Trophoblast cell (in vitro differentiated cells and primary cell): Measurements from ENCODE around the gene C1orf198.

Source experiments
- DNase-seq, 2 donors: peaks; one replicate each; pipeline ENCODE4 v3.0.0-alpha.2; 2016
- H2AFZ ChIP-seq: 2 replicates; pipeline ENCODE4 v1.6.1; 2013; ENCODE audit warnings: low read length, moderate library complexity, mild to moderate bottlenecking; ENCODE audit not compliant: insufficient read depth, poor library complexity
- H2AK5ac ChIP-seq: 2 replicates; pipeline ENCODE4 v1.6.1; 2013; ENCODE audit warnings: mild to moderate bottlenecking, low read length
- H2BK120ac ChIP-seq: 2 replicates; pipeline ENCODE4 v1.6.1; 2013; ENCODE audit warnings: low read length, mild to moderate bottlenecking, moderate library complexity; ENCODE audit not compliant: insufficient read depth, poor library complexity
- H2BK12ac ChIP-seq: 2 replicates; pipeline ENCODE4 v1.6.1; 2013; ENCODE audit warnings: mild to moderate bottlenecking, low read length, moderate library complexity
- H2BK5ac ChIP-seq: 2 replicates; pipeline ENCODE4 v1.6.1; 2013; ENCODE audit warnings: low read length, low read depth, moderate library complexity, mild to moderate bottlenecking; ENCODE audit not compliant: poor library complexity
- H3K14ac ChIP-seq: 2 replicates; pipeline ENCODE4 v1.6.1; 2013; ENCODE audit warnings: mild to moderate bottlenecking, low read length
- H3K18ac ChIP-seq: 2 replicates; pipeline ENCODE4 v1.6.1; 2013; ENCODE audit warnings: mild to moderate bottlenecking, low read length
- H3K23ac ChIP-seq: 2 replicates; pipeline ENCODE4 v1.6.1; 2013; ENCODE audit warnings: low read length
- H3K27ac ChIP-seq: 2 replicates; pipeline ENCODE4 v1.5.1; 2013; ENCODE audit warnings: low read depth, mild to moderate bottlenecking, inconsistent platforms, low read length, moderate library complexity
- H3K27me3 ChIP-seq: 2 replicates; pipeline ENCODE4 v1.6.1; 2013; ENCODE audit warnings: inconsistent platforms, mild to moderate bottlenecking, low read length, moderate library complexity; ENCODE audit not compliant: insufficient read depth
- H3K36me3 ChIP-seq, 2 experiments: 1 replicate in 1 of 2; 2 replicates in 1 of 2; pipeline ENCODE4 v1.6.1; 2013; ENCODE audit warnings: low read length in 2 of 2, mild to moderate bottlenecking in 2 of 2, moderate library complexity in 1 of 2; ENCODE audit not compliant: insufficient read depth in 2 of 2, control insufficient read depth in 1 of 2
- H3K4ac ChIP-seq: 2 replicates; pipeline ENCODE4 v1.6.1; 2013; ENCODE audit warnings: low read depth, mild to moderate bottlenecking, low read length, moderate library complexity
- H3K4me1 ChIP-seq, 2 experiments: 1 replicate in 1 of 2; 2 replicates in 1 of 2; pipeline ENCODE4 v1.6.1; 2013; ENCODE audit warnings: low read length in 2 of 2, mild to moderate bottlenecking in 2 of 2, moderate library complexity in 1 of 2; ENCODE audit not compliant: insufficient read depth in 2 of 2, control insufficient read depth in 1 of 2
- H3K4me2 ChIP-seq: 2 replicates; pipeline ENCODE4 v1.6.1; 2013; ENCODE audit warnings: inconsistent platforms, mild to moderate bottlenecking, low read length, moderate library complexity
- H3K4me3 ChIP-seq: 2 replicates; pipeline ENCODE4 v1.5.1; 2013; ENCODE audit warnings: mild to moderate bottlenecking, low read depth, low read length, inconsistent platforms
- H3K79me1 ChIP-seq: one replicate; pipeline ENCODE4 v1.6.1; 2013; ENCODE audit warnings: low read length
- H3K79me2 ChIP-seq: 2 replicates; pipeline ENCODE4 v1.6.1; 2013; ENCODE audit warnings: low read length, mild to moderate bottlenecking; ENCODE audit not compliant: control insufficient read depth, insufficient read depth, poor library complexity
- H3K9ac ChIP-seq: 2 replicates; pipeline ENCODE4 v1.6.1; 2013; ENCODE audit warnings: mild to moderate bottlenecking, low read length
- H3K9me3 ChIP-seq: 2 replicates; pipeline ENCODE4 v1.6.1; 2013; ENCODE audit warnings: low read depth, mild to moderate bottlenecking, control low read depth, inconsistent platforms, low read length; ENCODE audit not compliant: insufficient read depth
- H4K12ac ChIP-seq: 2 replicates; pipeline ENCODE4 v1.6.1; 2013; ENCODE audit warnings: low read depth, mild to moderate bottlenecking, low read length, moderate library complexity
- H4K8ac ChIP-seq: 2 replicates; pipeline ENCODE4 v1.6.1; 2013; ENCODE audit warnings: low read depth, mild to moderate bottlenecking, low read length, moderate library complexity
- H4K91ac ChIP-seq: one replicate; pipeline ENCODE4 v1.6.1; 2013; ENCODE audit warnings: low read depth, mild to moderate bottlenecking, low read length, moderate library complexity
- WGBS: extraction: QIAGEN DNeasy Blood & Tissue Kit; methylation state at CpG from one replicate; pipeline ENCODE4 v1.1.7; 2013; ENCODE audit warnings: missing lambda C conversion rate; ENCODE audit not compliant: insufficient read length, insufficient coverage; ENCODE audit errors: extremely low coverage; 5-methylcytosine and 5-hydroxymethylcytosine counted together

C1orf198 gene

GRCh38 chr1:230836347-230836746, 32.0 kb downstream of the C1orf198 start:
- no peaks in the 10 kb centered on the region for H3K27me3 ChIP-seq

DNA sequence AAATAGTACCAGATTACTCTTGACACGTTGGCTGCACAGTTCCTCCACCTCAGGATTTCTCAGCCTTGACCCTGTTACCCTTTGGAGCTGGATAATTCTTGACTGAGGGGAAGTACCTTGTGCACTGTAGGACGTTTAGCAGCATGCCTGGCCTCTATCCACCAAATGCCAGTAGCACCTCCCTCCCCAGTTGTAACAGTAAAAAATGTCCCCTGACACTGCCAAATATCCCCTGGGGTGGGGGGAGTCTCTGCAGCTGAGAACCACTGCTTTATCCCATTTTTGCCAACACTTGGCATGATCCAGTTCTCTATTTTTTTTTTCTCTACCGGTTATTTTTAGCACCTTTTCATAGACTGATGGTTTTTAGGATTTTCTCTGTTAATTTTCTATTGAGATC, 34.0 kb downstream of the C1orf198 start:
- WGBS = no CpG with 5 or more reads among the region's 3 CpGs

More at GRCh38 chr1:230836347-230836746, 32.0 kb downstream of the C1orf198 start:
- no peak overlapping the region for H2AFZ ChIP-seq
- H2BK120ac ChIP-seq = no peak overlapping the region
- H3K18ac ChIP-seq = no peak overlapping the region
- H3K23ac ChIP-seq = no peak overlapping the region
- no peak overlapping the region for H3K9ac ChIP-seq
- peaks cover 0 to 8% of the 10 kb centered on the region in 2 experiments for H3K4me1 ChIP-seq
- WGBS = no CpG with 5 or more reads among the region's 5 CpGs
- H4K91ac ChIP-seq = no peak overlapping the region
- H3K14ac ChIP-seq = no peak overlapping the region
- H3K36me3 ChIP-seq = peaks cover 16 to 31% of the 10 kb centered on the region in 2 experiments
- H3K4me2 ChIP-seq = no peak overlapping the region
- no peak overlapping the region for H3K4ac ChIP-seq
- H4K12ac ChIP-seq = no peak overlapping the region
- no peak overlapping the region for H3K27ac ChIP-seq
- H4K8ac ChIP-seq = no peak overlapping the region
- H2AK5ac ChIP-seq = no peak overlapping the region
- H3K79me1 ChIP-seq = no peaks in the 10 kb centered on the region
- no peak for DNase-seq
- H3K4me3 ChIP-seq = no peak overlapping the region
- H3K79me2 ChIP-seq = no peaks in the 10 kb centered on the region
- H2BK12ac ChIP-seq = no peak overlapping the region
- peaks cover 2% of the 10 kb centered on the region for H3K9me3 ChIP-seq
- no peak overlapping the region for H2BK5ac ChIP-seq

DNA sequence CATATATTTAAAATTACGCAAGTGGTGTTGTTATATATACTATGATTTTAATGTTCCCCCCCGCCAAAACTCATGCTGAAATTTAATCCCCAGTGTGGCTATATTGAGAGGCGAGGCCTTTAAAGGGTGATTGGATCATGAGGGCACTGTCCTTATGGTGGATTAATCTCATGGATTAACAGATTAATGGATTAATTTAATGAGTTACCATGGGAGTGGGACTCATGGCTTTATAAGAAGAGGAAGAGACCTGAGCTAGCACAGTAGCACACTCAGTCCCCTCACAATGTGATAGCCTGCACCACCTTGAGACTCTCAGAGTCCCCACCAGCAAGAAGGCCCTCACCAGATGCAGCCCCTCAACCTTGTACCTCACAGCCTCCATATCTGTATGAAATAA, 34.8 kb downstream of the C1orf198 start:
- Histone ChIP-seq H3K18ac (no peak overlapping the region), H3K14ac (no peak overlapping the region), H3K79me1 (no peaks in the 10 kb centered on the region), H2AFZ (no peak overlapping the region), H3K4ac (no peak overlapping the region), H4K91ac (no peak overlapping the region), H3K9me3 (peaks cover under 1% of the 10 kb centered on the region), H2BK120ac (no peak overlapping the region), H2AK5ac (no peak overlapping the region), H3K27ac (no peak overlapping the region), H4K8ac (no peak overlapping the region), H3K36me3 (peaks cover 5 to 14% of the 10 kb centered on the region in 2 experiments), H3K9ac (no peak overlapping the region), H2BK5ac (no peak overlapping the region), H3K27me3 (no peaks in the 10 kb centered on the region), H2BK12ac (no peak overlapping the region), H3K79me2 (no peaks in the 10 kb centered on the region), H3K4me3 (no peak overlapping the region), H3K4me1 (peaks cover 0 to 5% of the 10 kb centered on the region in 2 experiments), H3K4me2 (no peak overlapping the region), H4K12ac (no peak overlapping the region), H3K23ac (no peak overlapping the region)
- no peak for DNase-seq
- no CpG with 5 or more reads among the region's 3 CpGs for WGBS

More for the DNA sequence above, 34.0 kb downstream of the C1orf198 start:
- no peak overlapping the region for H4K91ac ChIP-seq
- no peak overlapping the region for H3K18ac ChIP-seq
- no peak overlapping the region for H2BK5ac ChIP-seq
- H3K23ac ChIP-seq = no peak overlapping the region
- no peak overlapping the region for H4K12ac ChIP-seq
- no peaks in the 10 kb centered on the region for H3K27me3 ChIP-seq
- no peak overlapping the region for H3K4ac ChIP-seq
- peaks cover 2% of the 10 kb centered on the region for H3K9me3 ChIP-seq
- H4K8ac ChIP-seq = no peak overlapping the region
- no peak overlapping the region for H3K9ac ChIP-seq
- no peak overlapping the region for H2AK5ac ChIP-seq
- H3K4me3 ChIP-seq = no peak overlapping the region
- no peak overlapping the region for H2BK12ac ChIP-seq
- H3K79me2 ChIP-seq = no peaks in the 10 kb centered on the region
- DNase-seq = no peak
- no peak overlapping the region for H2AFZ ChIP-seq
- no peak overlapping the region for H3K14ac ChIP-seq
- H3K27ac ChIP-seq = no peak overlapping the region
- peaks cover 12 to 21% of the 10 kb centered on the region in 2 experiments for H3K36me3 ChIP-seq
- H3K4me1 ChIP-seq = peaks cover 0 to 5% of the 10 kb centered on the region in 2 experiments
- no peak overlapping the region for H3K4me2 ChIP-seq
- no peak overlapping the region for H2BK120ac ChIP-seq
- H3K79me1 ChIP-seq = no peaks in the 10 kb centered on the region

- Histone ChIP-seq H4K12ac (no peak overlapping the region), H2AK5ac (no peak overlapping the region), H3K18ac (no peak overlapping the region), H3K27ac (no peak overlapping the region), H3K9me3 (no peaks in the 10 kb centered on the region), H2BK120ac (no peak overlapping the region), H4K8ac (no peak overlapping the region), H3K4me3 (no peak overlapping the region), H3K79me2 (no peaks in the 10 kb centered on the region), H3K14ac (no peak overlapping the region), H2AFZ (no peak overlapping the region), H3K36me3 (peaks cover 2 to 7% of the 10 kb centered on the region in 2 experiments), H2BK12ac (no peak overlapping the region), H3K4me1 (peaks cover 0 to 5% of the 10 kb centered on the region in 2 experiments), H2BK5ac (no peak overlapping the region), H3K4ac (no peak overlapping the region), H3K4me2 (no peak overlapping the region), H4K91ac (no peak overlapping the region), H3K79me1 (no peaks in the 10 kb centered on the region), H3K9ac (no peak overlapping the region), H3K23ac (no peak overlapping the region), H3K27me3 (no peaks in the 10 kb centered on the region)
- WGBS = no CpG with 5 or more reads among the region's 1 CpG
- no peak for DNase-seq
Measured at GRCh38 chr1:230832476-230832875, 35.8 kb downstream of the C1orf198 start.
